OCI-LY7 (cell line): ENCODE data around the gene TRAF3IP1. TPM values are rescaled to one million over a fixed set of nuclear protein-coding genes. Genes with fewer than 3 reads are reported as not detected.

Source experiments
- BruUV-seq: library from RNA; stranded (reverse); fragments of 400-500 nt; replicated peaks from 2 replicates; lab custom pipeline; 2021; lab: Mats Ljungman, UMichigan
- CTCF ChIA-PET: fragments of 300-600 bp; sonication (Branson Sonifier 250); formaldehyde crosslinking; loops from one replicate; lab custom pipeline; 2022; ENCODE audit warnings: antibody characterized with exemption; ENCODE audit not compliant: unreplicated experiment; lab: Charles Lee
- POLR2A ChIA-PET: fragments of 300-600 bp; sonication (Branson Sonifier 250); formaldehyde crosslinking; loops from one replicate; lab custom pipeline; 2022; ENCODE audit warnings: antibody characterized with exemption; lab: Charles Lee
- DNase-seq: peaks from one replicate; pipeline ENCODE4 v3.0.0-alpha.2; 2015; ENCODE audit warnings: low spot score
- H2AFZ ChIP-seq: fragments of 200-600 bp; sonication (generic), shearing (Covaris generic); 2 replicates; pipeline ENCODE4 v1.6.1; 2014; ENCODE audit warnings: mild to moderate bottlenecking, antibody characterized with exemption, low read length, moderate library complexity
- H3K27ac ChIP-seq: fragments of 200-600 bp; sonication (generic); 2 replicates; pipeline ENCODE4 v1.5.1; 2014; ENCODE audit warnings: mixed run types, low read depth, mild to moderate bottlenecking, moderate library complexity, low read length, inconsistent platforms; ENCODE audit not compliant: poor library complexity, severe bottlenecking
- H3K36me3 ChIP-seq: fragments of 200-600 bp; sonication (generic); 2 replicates; pipeline ENCODE4 v1.6.1; 2014; ENCODE audit warnings: mild to moderate bottlenecking, antibody characterized with exemption, low read length, moderate library complexity, mixed read lengths; ENCODE audit not compliant: insufficient read depth
- H3K4me1 ChIP-seq: fragments of 200-600 bp; sonication (generic); 2 replicates; pipeline ENCODE4 v1.5.1; 2014; ENCODE audit warnings: mild to moderate bottlenecking, low read length; ENCODE audit not compliant: insufficient read depth, poor library complexity, severe bottlenecking
- H3K4me2 ChIP-seq: fragments of 200-600 bp; sonication (generic); 2 replicates; pipeline ENCODE4 v1.6.1; 2014; ENCODE audit warnings: mild to moderate bottlenecking, low read length
- H3K4me3 ChIP-seq: fragments of 200-600 bp; sonication (generic); 2 replicates; pipeline ENCODE4 v1.5.1; 2014; ENCODE audit warnings: mild to moderate bottlenecking, low read depth, low read length; ENCODE audit not compliant: poor library complexity, severe bottlenecking
- H3K79me2 ChIP-seq: fragments of 200-600 bp; sonication (generic); 2 replicates; pipeline ENCODE4 v1.6.1; 2016; ENCODE audit warnings: low read depth, mild to moderate bottlenecking, low read length, moderate library complexity, mixed read lengths; ENCODE audit not compliant: insufficient read depth
- H3K9me2 ChIP-seq: fragments of 200-600 bp; sonication (generic); 2 replicates; pipeline ENCODE4 v1.6.1; 2016; ENCODE audit warnings: mild to moderate bottlenecking, low read length, mixed read lengths; ENCODE audit not compliant: insufficient read depth
- H3K9me3 ChIP-seq: fragments of 200-600 bp; sonication (generic); 2 replicates; pipeline ENCODE4 v1.6.1; 2014; ENCODE audit warnings: mild to moderate bottlenecking, mixed run types, low read length, mixed read lengths
- H4K20me1 ChIP-seq: fragments of 200-600 bp; sonication (generic); 2 replicates; pipeline ENCODE4 v1.6.1; 2014; ENCODE audit warnings: mild to moderate bottlenecking, antibody characterized with exemption, low read length, moderate library complexity, mixed read lengths; ENCODE audit not compliant: insufficient read depth
- EZH2phosphoT487 ChIP-seq: fragments of 200-600 bp; sonication (generic); IDR thresholded peaks from 2 replicates; pipeline ENCODE4 v1.6.1; 2018; ENCODE audit warnings: low read depth, borderline replicate concordance, mild to moderate bottlenecking, mixed run types, antibody characterized with exemption, low read length, moderate library complexity, mixed read lengths
- intact Hi-C: fragments of 100-400 bp; cut with micrococcal nuclease; formaldehyde crosslinking; loops from one replicate; pipeline ENCODE4 v1.10.0; 2022; ENCODE audit not compliant: unreplicated experiment
- total RNA-seq, 2 experiments: library from RNA; depleted of rRNA in 1 of 2; stranded (reverse); fragments of >200 nt in 1 of 2; shearing (Covaris generic) in 1 of 2; gene quantifications; 2 replicates each; pipeline ENCODE4 v1.2.3, GENCODE V29; 2014 to 2022
- TF ChIP-seq, protein P1 (sequence below): fragments of 200-600 bp; sonication (generic); conservative IDR thresholded peaks from 2 replicates; pipeline ENCODE4 v1.5.1; 2014; ENCODE audit warnings: mild to moderate bottlenecking, antibody characterized with exemption, low read length, moderate library complexity, mixed read lengths

TRAF3IP1 gene
- total RNA-seq, 2 experiments from 2014 or later, result 8.2 to 13.8 TPM

DNA sequence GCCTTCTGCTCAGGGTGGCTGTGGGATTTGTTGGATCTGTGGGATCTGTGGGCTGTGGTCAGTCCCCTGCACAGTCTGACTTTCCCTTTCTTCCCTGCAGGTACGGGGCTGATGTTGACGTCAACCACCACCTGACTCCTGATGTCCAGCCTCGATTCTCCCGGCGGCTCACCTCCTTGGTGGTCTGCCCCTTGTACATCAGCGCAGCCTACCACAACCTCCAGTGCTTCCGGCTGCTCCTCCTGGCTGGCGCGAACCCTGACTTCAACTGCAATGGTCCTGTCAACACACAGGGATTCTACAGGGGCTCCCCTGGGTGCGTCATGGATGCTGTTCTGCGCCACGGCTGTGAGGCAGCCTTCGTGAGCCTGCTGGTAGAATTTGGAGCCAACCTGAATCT lies 123.9 kb downstream of the TRAF3IP1 start:
- H3K4me1 ChIP-seq, result no peaks in the 10 kb centered on the region
- peaks cover 87% of the 10 kb centered on the region for H3K36me3 ChIP-seq
- H3K27ac ChIP-seq, result no peak overlapping the region
- DNase-seq, result no peak
- BruUV-seq, result no TSS peak
- peaks cover 21% of the 10 kb centered on the region; the same call in 1 of the 2 replicates for H3K79me2 ChIP-seq
- no peaks in the 10 kb centered on the region for H3K9me2 ChIP-seq
- H3K9me3 ChIP-seq, result no peaks in the 10 kb centered on the region
- H2AFZ ChIP-seq, result no peak overlapping the region
- H3K4me2 ChIP-seq, result no peak overlapping the region
- H3K4me3 ChIP-seq, result no peak overlapping the region
- TF ChIP-seq EZH2phosphoT487, result no peak
- TF ChIP-seq, protein P1, sequence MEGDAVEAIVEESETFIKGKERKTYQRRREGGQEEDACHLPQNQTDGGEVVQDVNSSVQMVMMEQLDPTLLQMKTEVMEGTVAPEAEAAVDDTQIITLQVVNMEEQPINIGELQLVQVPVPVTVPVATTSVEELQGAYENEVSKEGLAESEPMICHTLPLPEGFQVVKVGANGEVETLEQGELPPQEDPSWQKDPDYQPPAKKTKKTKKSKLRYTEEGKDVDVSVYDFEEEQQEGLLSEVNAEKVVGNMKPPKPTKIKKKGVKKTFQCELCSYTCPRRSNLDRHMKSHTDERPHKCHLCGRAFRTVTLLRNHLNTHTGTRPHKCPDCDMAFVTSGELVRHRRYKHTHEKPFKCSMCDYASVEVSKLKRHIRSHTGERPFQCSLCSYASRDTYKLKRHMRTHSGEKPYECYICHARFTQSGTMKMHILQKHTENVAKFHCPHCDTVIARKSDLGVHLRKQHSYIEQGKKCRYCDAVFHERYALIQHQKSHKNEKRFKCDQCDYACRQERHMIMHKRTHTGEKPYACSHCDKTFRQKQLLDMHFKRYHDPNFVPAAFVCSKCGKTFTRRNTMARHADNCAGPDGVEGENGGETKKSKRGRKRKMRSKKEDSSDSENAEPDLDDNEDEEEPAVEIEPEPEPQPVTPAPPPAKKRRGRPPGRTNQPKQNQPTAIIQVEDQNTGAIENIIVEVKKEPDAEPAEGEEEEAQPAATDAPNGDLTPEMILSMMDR, result no peak
- intact Hi-C loops, result no loop called here
- 0 out of 2 replicates have a peak, but pooled peaks cover 4% of the 10 kb centered on the region for H4K20me1 ChIP-seq
- POLR2A ChIA-PET, result interaction anchor here (0.5 kb wide), 1 partner anchor 395 kb away, joined by 4 read pairs; no protein-coding TSS in a partner anchor
- CTCF ChIA-PET, result no interaction called here

DNA sequence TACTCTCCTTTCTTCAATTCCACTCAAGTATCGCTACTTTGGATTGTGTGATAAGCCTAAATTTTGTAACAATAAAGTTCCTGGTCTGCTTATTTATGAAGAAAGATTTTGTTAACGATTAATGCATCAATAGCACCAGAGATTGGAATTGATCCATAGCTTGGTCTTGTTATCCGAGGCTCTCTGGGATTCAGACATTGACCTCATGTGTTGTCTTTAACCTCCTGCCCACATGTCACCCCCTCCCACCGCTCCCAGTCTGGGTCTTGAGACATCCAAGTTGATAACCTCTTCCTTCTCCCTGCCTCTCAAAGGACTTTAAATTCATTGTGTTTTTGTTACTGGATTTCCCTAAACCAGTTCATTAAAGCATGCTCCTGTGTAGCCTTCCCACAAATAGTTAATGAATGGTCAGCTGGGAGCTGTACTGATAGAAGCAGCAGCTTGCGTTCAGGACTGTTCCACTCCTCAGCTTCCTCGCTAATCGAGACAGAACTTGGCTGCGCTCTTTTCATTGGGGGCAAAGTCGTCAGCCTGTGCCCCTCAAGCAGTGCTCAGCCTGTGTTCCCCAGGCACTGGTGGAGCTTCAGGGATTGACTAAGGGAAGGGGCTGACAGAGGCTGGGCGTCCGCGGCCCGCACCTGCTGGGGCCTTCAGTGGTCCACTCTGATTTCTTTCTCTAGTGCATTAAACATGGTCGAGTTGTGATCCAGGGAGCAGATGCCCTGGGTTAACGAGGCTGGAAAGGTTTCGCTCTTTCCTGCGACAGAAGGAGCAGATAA lies 125.3 kb downstream of the TRAF3IP1 start:
- H3K9me2 ChIP-seq, result no peaks in the 10 kb centered on the region
- BruUV-seq, result no TSS peak
- H2AFZ ChIP-seq, result no peak overlapping the region
- DNase-seq, result no peak
- no peaks in the 10 kb centered on the region for H3K4me1 ChIP-seq
- no peaks in the 10 kb centered on the region for H3K9me3 ChIP-seq
- no peak for TF ChIP-seq EZH2phosphoT487
- TF ChIP-seq, protein P1, result no peak
- ChIA-PET POLR2A (interaction anchor here (0.7 to 0.8 kb wide), 2 partner anchors 12 to 15 kb away, joined by 3 read pairs; no protein-coding TSS in a partner anchor), CTCF (no interaction called here)
- H3K27ac ChIP-seq, result no peak overlapping the region
- H3K4me3 ChIP-seq, result no peak overlapping the region
- H3K79me2 ChIP-seq, result peaks cover 21% of the 10 kb centered on the region; the same call in 1 of the 2 replicates
- intact Hi-C loops, result no loop called here
- no peak overlapping the region for H3K4me2 ChIP-seq
- H4K20me1 ChIP-seq, result 0 out of 2 replicates have a peak, but pooled peaks cover 4% of the 10 kb centered on the region
- peaks cover 87% of the 10 kb centered on the region for H3K36me3 ChIP-seq

DNA sequence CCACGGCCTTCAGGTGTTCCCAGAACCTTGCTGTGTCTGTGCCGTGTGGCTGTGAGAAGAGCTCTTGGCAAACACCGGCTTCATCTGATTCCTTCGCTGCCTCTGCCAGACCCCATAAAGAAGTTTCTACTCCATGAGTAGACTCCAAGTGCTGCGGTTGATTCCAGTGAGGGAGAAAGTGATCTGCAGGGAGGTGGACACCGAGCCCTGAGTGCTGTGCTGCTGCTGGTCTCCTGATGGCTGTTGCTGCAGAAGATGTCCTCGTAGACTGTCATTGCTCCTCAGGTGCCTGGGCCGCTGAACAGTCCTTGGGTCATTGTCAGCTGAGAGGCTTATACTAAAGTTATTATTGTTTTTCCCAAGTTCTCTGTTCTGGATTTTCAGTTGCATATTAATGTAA lies 126.1 kb downstream of the TRAF3IP1 start:
- H3K9me3 ChIP-seq, result no peaks in the 10 kb centered on the region
- H2AFZ ChIP-seq, result no peak overlapping the region
- H3K4me2 ChIP-seq, result no peak overlapping the region
- H4K20me1 ChIP-seq, result 0 out of 2 replicates have a peak, but pooled peaks cover 4% of the 10 kb centered on the region
- no TSS peak for BruUV-seq
- intact Hi-C loops, result no loop called here
- TF ChIP-seq, protein P1, result no peak
- TF ChIP-seq EZH2phosphoT487, result no peak
- POLR2A ChIA-PET, result interaction anchor here (0.7 kb wide), 1 partner anchor 12 kb away, joined by 3 read pairs; no protein-coding TSS in a partner anchor
- H3K27ac ChIP-seq, result no peak overlapping the region
- H3K9me2 ChIP-seq, result no peaks in the 10 kb centered on the region
- no peaks in the 10 kb centered on the region for H3K4me1 ChIP-seq
- peaks cover 21% of the 10 kb centered on the region; the same call in 1 of the 2 replicates for H3K79me2 ChIP-seq
- H3K36me3 ChIP-seq, result peaks cover 89% of the 10 kb centered on the region
- no peak overlapping the region for H3K4me3 ChIP-seq
- no peak for DNase-seq
- CTCF ChIA-PET, result no interaction called here
